HepG2 (cell line): Measurements from ENCODE around the gene ERBB3. TPM values are rescaled to one million over a fixed set of nuclear protein-coding genes. Genes with fewer than 3 reads are reported as not detected.

Experiments
- AGO1 ChIP-seq: fragments of 200-400 bp; formaldehyde crosslinking; IDR thresholded peaks from 2 replicates; pipeline ENCODE4 v1.6.1; 2017; ENCODE audit warnings: mild to moderate bottlenecking, low read depth, low read length, moderate library complexity; ENCODE audit not compliant: poor library complexity, severe bottlenecking
- GABPB1 ChIP-seq: IDR thresholded peaks from 2 replicates; pipeline ENCODE4 v1.6.1; 2016; ENCODE audit warnings: mild to moderate bottlenecking, missing genetic modification reagents, moderate library complexity, missing compliant biosample characterization
- HMG20A ChIP-seq: IDR thresholded peaks from 2 replicates; pipeline ENCODE4 v1.6.1; 2016; ENCODE audit warnings: borderline replicate concordance
- HMG20B ChIP-seq: conservative IDR thresholded peaks from 2 replicates; pipeline ENCODE4 v1.6.1; 2016; ENCODE audit warnings: missing genetic modification reagents, missing compliant biosample characterization
- HNRNPUL1 ChIP-seq: fragments of 200-400 bp; formaldehyde crosslinking; IDR thresholded peaks from 2 replicates; pipeline ENCODE4 v1.6.1; 2017; ENCODE audit warnings: low read depth, mild to moderate bottlenecking, low read length, moderate library complexity
- HOXA9 ChIP-seq: sonication (generic); formaldehyde crosslinking; IDR thresholded peaks from 2 replicates; pipeline ENCODE4 v1.8.1; 2022; ENCODE audit warnings: missing genetic modification reagents, mild to moderate bottlenecking, moderate library complexity, borderline replicate concordance
- KDM5B ChIP-seq: sonication (generic); formaldehyde crosslinking; IDR thresholded peaks from 2 replicates; pipeline ENCODE4 v1.4.0; 2020; ENCODE audit warnings: missing genetic modification reagents, mild to moderate bottlenecking, borderline replicate concordance
- MATR3 ChIP-seq: sonication (generic); formaldehyde crosslinking; IDR thresholded peaks from 2 replicates; pipeline ENCODE4 v1.4.0; 2020; ENCODE audit warnings: missing genetic modification reagents
- NR2F1 ChIP-seq, 2 experiments: fragments of 450-650 bp in 1 of 2; formaldehyde crosslinking in 1 of 2; IDR thresholded peaks; 2 replicates each; pipeline versions ENCODE4 v1.5.0 to v1.6.1; 2016 to 2020; ENCODE audit warnings: mild to moderate bottlenecking in 1 of 2, missing compliant biosample characterization in 1 of 2, missing genetic modification reagents in 1 of 2, moderate library complexity in 1 of 2
- RARG ChIP-seq: sonication (generic); formaldehyde crosslinking; IDR thresholded peaks from 2 replicates; pipeline ENCODE4 v1.4.0; 2020; ENCODE audit warnings: low read depth, mild to moderate bottlenecking, missing genetic modification reagents
- TOPORS ChIP-seq: sonication (generic); formaldehyde crosslinking; IDR thresholded peaks from 2 replicates; pipeline ENCODE4 v1.8.0; 2023; ENCODE audit warnings: mild to moderate bottlenecking, missing genetic modification reagents
- ZBTB21 ChIP-seq: sonication (generic); formaldehyde crosslinking; IDR thresholded peaks from 2 replicates; pipeline ENCODE4 v1.4.0; 2020; ENCODE audit warnings: missing genetic modification reagents
- ZBTB39 ChIP-seq: sonication (generic); formaldehyde crosslinking; IDR thresholded peaks from 2 replicates; pipeline ENCODE4 v1.5.0; 2020; ENCODE audit warnings: missing genetic modification reagents
- ZNF142 ChIP-seq: sonication (generic); formaldehyde crosslinking; IDR thresholded peaks from 2 replicates; pipeline ENCODE4 v1.4.0; 2020; ENCODE audit warnings: missing genetic modification reagents
- ZNF263 ChIP-seq: sonication (generic); formaldehyde crosslinking; IDR thresholded peaks from 2 replicates; pipeline ENCODE4 v1.4.0; 2020; ENCODE audit warnings: missing genetic modification reagents
- ZNF556 ChIP-seq: sonication (generic); formaldehyde crosslinking; IDR thresholded peaks from 2 replicates; pipeline ENCODE4 v1.4.0; 2020; ENCODE audit warnings: mild to moderate bottlenecking, missing genetic modification reagents, borderline replicate concordance
- ZNF687 ChIP-seq: sonication (generic); formaldehyde crosslinking; IDR thresholded peaks from 2 replicates; pipeline ENCODE4 v1.5.1; 2020; ENCODE audit warnings: mild to moderate bottlenecking, missing genetic modification reagents, moderate library complexity
- polyA plus RNA-seq, 8 experiments: library from polyadenylated mRNA; depleted of rRNA in 3 of 8; stranded (reverse) in 7 of 8; unstranded in 1 of 8; fragments of >200 nt; fragmentation: Illumina TruSeq in 4 of 8; extraction: Trizol in 4 of 8; gene quantifications; 2 replicates each; pipeline versions ENCODE4 v1.2.1 to v1.2.3, GENCODE V29; 2011 to 2016; ENCODE audit warnings: low read depth in 4 of 8, missing spikeins in 1 of 8, mixed read lengths in 1 of 8; ENCODE audit not compliant: insufficient read depth in 1 of 8
- total RNA-seq, 5 experiments: library from RNA; depleted of rRNA; stranded (reverse); fragments of >200 nt; fragmentation: Illumina TruSeq; extraction: Trizol; gene quantifications; 2 replicates each; pipeline ENCODE4 v1.2.3, GENCODE V29; 2016; ENCODE audit warnings: low read depth in 1 of 5

The ERBB3 gene
- total and polyA plus RNA-seq, 2 of the 13 experiments (the other 11 are each of a cell fraction or from before 2014, with no cell fraction given), result 93.6 to 358 TPM

- TF ChIP-seq KDM5B (CRISPR knock-in tag), result 0 out of 2 replicates have a peak, but pooled peaks have one; percentile 11
- TF ChIP-seq AGO1, result no peak
- peak; percentile 65; the same call in 1 of the 2 replicates for TF ChIP-seq ZBTB39
- TF ChIP-seq MATR3, result no peak
- TF ChIP-seq HMG20B (CRISPR knock-in tag), result peak; percentile 64; the same call in 1 of the 2 replicates
- TF ChIP-seq HMG20A (CRISPR knock-in tag), result no peak; the same call in 1 of the 2 replicates
- peak; percentile 91 for TF ChIP-seq ZNF263 (CRISPR knock-in tag)
- TF ChIP-seq ZNF142 (CRISPR knock-in tag), result no peak
- TF ChIP-seq ZNF556 (CRISPR knock-in tag), result peak; percentile 39; the same call in 1 of the 2 replicates
- TF ChIP-seq HNRNPUL1, result no peak
- no peak for TF ChIP-seq TOPORS (CRISPR knock-in tag)
- peak in 1 of 2 experiments; percentile 32; a peak in 1 of 4 replicates for TF ChIP-seq NR2F1 (CRISPR knock-in tag; IDR thresholded peaks at IDR 0.05)
- TF ChIP-seq ZNF687 (CRISPR knock-in tag), result peak; percentile 20; the same call in 1 of the 2 replicates
- TF ChIP-seq RARG (CRISPR knock-in tag), result no peak
- TF ChIP-seq GABPB1 (CRISPR knock-in tag), result no peak; the same call in none of the 2 replicates
- TF ChIP-seq HOXA9, result no peak
- TF ChIP-seq ZBTB21, result no peak
Measured at GRCh38 chr12:56080556-56081138, 682 bp downstream of the ERBB3 start (continued).
